HCT116 (cell line): Measurements from ENCODE around the gene NR5A2. TPM values are rescaled to one million over a fixed set of nuclear protein-coding genes. Genes with fewer than 3 reads are reported as not detected.

Source experiments
- ATAC-seq: fragments of 200-7000 bp; cut with Tn5 transposase; 2 replicates; pipeline ENCODE4 v1.9.1; 2020; ENCODE audit warnings: mild to moderate bottlenecking, moderate library complexity
- BruUV-seq: library from RNA; stranded (reverse); fragments of 400-500 nt; replicated peaks from 2 replicates; lab custom pipeline; 2021; lab: Mats Ljungman, UMichigan
- CTCF ChIA-PET: fragments of 300-600 bp; sonication (Branson Sonifier 250); formaldehyde crosslinking; loops from one replicate; lab custom pipeline; 2021; ENCODE audit warnings: antibody characterized with exemption; lab: Charles Lee
- POLR2A ChIA-PET: fragments of 300-600, 350-600 bp; sonication (Branson Sonifier 250); formaldehyde crosslinking; loops from one replicate; lab custom pipeline; 2021; ENCODE audit warnings: antibody characterized with exemption; lab: Charles Lee
- RAD21 ChIA-PET, 2 experiments: fragments of 300-600 bp; sonication (Branson Sonifier 250); formaldehyde crosslinking; loops; one replicate each; lab custom pipeline; 2023; ENCODE audit warnings: low total read pairs in 2 of 2; ENCODE audit not compliant: uncharacterized antibody in 2 of 2, unreplicated experiment in 2 of 2, low non-redundant PET in 1 of 2; lab: Charles Lee
- DNase-seq: peaks from one replicate; pipeline ENCODE4 v3.0.0-alpha.2; 2010; ENCODE audit warnings: low read depth, low spot score
- H2AFZ ChIP-seq: fragments of 200-600 bp; shearing (Covaris generic), sonication (generic); 2 replicates; pipeline ENCODE4 v1.6.1; 2017; ENCODE audit warnings: low read depth, mixed run types, mixed read lengths, antibody characterized with exemption, low read length; ENCODE audit not compliant: poor library complexity, severe bottlenecking
- H3K27ac ChIP-seq: 2 replicates; pipeline ENCODE4 v1.5.1; 2012; ENCODE audit warnings: low read depth, low read length
- H3K27me3 ChIP-seq: fragments of 200-600 bp; sonication (generic); 2 replicates; pipeline ENCODE4 v1.6.1; 2016; ENCODE audit warnings: mixed run types, low read length, mixed read lengths; ENCODE audit not compliant: insufficient read depth
- H3K36me3 ChIP-seq, 2 experiments: fragments of 200-500 bp in 1 of 2; fragments of 200-600 bp in 1 of 2; sonication (Bioruptor generic) in 1 of 2; sonication (generic) in 1 of 2; 2 replicates each; pipeline versions ENCODE4 v1.5.1 to v1.6.1; 2014 to 2016; ENCODE audit warnings: low read length in 2 of 2, inconsistent platforms in 1 of 2, mixed read lengths in 1 of 2, mixed run types in 1 of 2; ENCODE audit not compliant: insufficient read depth in 2 of 2, control insufficient read depth in 1 of 2
- H3K4me1 ChIP-seq, 2 experiments: fragments of 200-600 bp in 1 of 2; sonication (generic) in 1 of 2; 2 replicates each; pipeline versions ENCODE4 v1.5.1 to v1.6.1; 2012 to 2017; ENCODE audit warnings: low read length in 2 of 2, inconsistent platforms in 1 of 2, mild to moderate bottlenecking in 1 of 2, mixed read lengths in 1 of 2, mixed run types in 1 of 2, moderate library complexity in 1 of 2; ENCODE audit not compliant: insufficient read depth in 2 of 2, control insufficient read depth in 1 of 2
- H3K4me2 ChIP-seq: fragments of 200-600 bp; sonication (generic); 2 replicates; pipeline ENCODE4 v1.6.1; 2017; ENCODE audit warnings: mixed run types, low read length, mixed read lengths
- H3K4me3 ChIP-seq, 2 experiments: fragments of 200-600 bp in 1 of 2; sonication (generic) in 1 of 2; replicated peaks in 1 of 2; 2 replicates each; pipeline ENCODE4 v1.5.1; 2011 to 2016; ENCODE audit warnings: low read length in 2 of 2, control low read depth in 1 of 2, low read depth in 1 of 2, mild to moderate bottlenecking in 1 of 2, mixed read lengths in 1 of 2, mixed run types in 1 of 2
- H3K79me2 ChIP-seq: fragments of 200-600 bp; sonication (generic); 2 replicates; pipeline ENCODE4 v1.6.1; 2017; ENCODE audit warnings: mild to moderate bottlenecking, mixed run types, low read length, moderate library complexity, mixed read lengths; ENCODE audit not compliant: insufficient read depth
- H3K9ac ChIP-seq: fragments of 200-600 bp; sonication (generic); 2 replicates; pipeline ENCODE4 v1.6.1; 2016; ENCODE audit warnings: low read length, mixed read lengths
- H3K9me2 ChIP-seq: fragments of 200-600 bp; sonication (generic), shearing (Covaris generic); 2 replicates; pipeline ENCODE4 v1.6.1; 2017; ENCODE audit warnings: mixed run types, mild to moderate bottlenecking, moderate library complexity; ENCODE audit not compliant: insufficient read depth
- H3K9me3 ChIP-seq, 2 experiments: fragments of 200-500 bp in 1 of 2; fragments of 200-600 bp in 1 of 2; sonication (Bioruptor generic) in 1 of 2; sonication (generic) in 1 of 2; 2 replicates each; pipeline ENCODE4 v1.6.1; 2014 to 2017; ENCODE audit warnings: low read length in 2 of 2, mixed read lengths in 2 of 2, inconsistent platforms in 1 of 2, low read depth in 1 of 2, mild to moderate bottlenecking in 1 of 2, mixed run types in 1 of 2, moderate library complexity in 1 of 2; ENCODE audit not compliant: control insufficient read depth in 1 of 2, insufficient read depth in 1 of 2
- H4K20me1 ChIP-seq: fragments of 200-600 bp; sonication (generic), shearing (Covaris generic); 2 replicates; pipeline ENCODE4 v1.6.1; 2017; ENCODE audit warnings: mixed run types, mild to moderate bottlenecking, moderate library complexity; ENCODE audit not compliant: insufficient read depth
- EZH2 ChIP-seq: fragments of 200-600 bp; sonication (generic); IDR thresholded peaks from 2 replicates; pipeline ENCODE4 v1.6.1; 2017; ENCODE audit warnings: antibody characterized with exemption, mixed run types
- POLR2AphosphoS5 ChIP-seq: IDR thresholded peaks from 2 replicates; pipeline ENCODE4 v1.6.1; 2011; ENCODE audit warnings: mild to moderate bottlenecking, low read depth, low read length, moderate library complexity
- REST ChIP-seq: IDR thresholded peaks from 2 replicates; pipeline ENCODE4 v1.6.1; 2012; ENCODE audit warnings: low read depth
- ZNF274 ChIP-seq: fragments of 200-500 bp; sonication (Bioruptor generic); IDR thresholded peaks from 2 replicates; pipeline ENCODE4 v1.6.1; 2014; ENCODE audit warnings: mild to moderate bottlenecking, low read depth, low read length, inconsistent platforms
- intact Hi-C: fragments of 100-400 bp; cut with micrococcal nuclease; formaldehyde crosslinking; loops from 2 replicates; pipeline ENCODE4 v1.10.0; 2022
- total RNA-seq: library from RNA; stranded (reverse); gene quantifications from one replicate; pipeline ENCODE4 v1.2.1, GENCODE V29; 2021; ENCODE audit not compliant: unreplicated experiment

Gene NR5A2
- total RNA-seq, 1 experiment from 2014 or later = 0.91 TPM

GRCh38 chr1:200176181-200176580 lies 148.7 kb downstream of the NR5A2 start:
- no TSS peak for BruUV-seq
- no peak for ATAC-seq
- CTCF ChIA-PET = no interaction called here

More at GRCh38 chr1:200176181-200176580, 148.7 kb downstream of the NR5A2 start:
- TF ChIP-seq REST (no peak), EZH2 (no peak), POLR2AphosphoS5 (no peak), ZNF274 (no peak)
- no peaks in the 10 kb centered on the region for H3K79me2 ChIP-seq
- no peak overlapping the region for H3K27ac ChIP-seq
- intact Hi-C loops = no loop called here
- H3K4me2 ChIP-seq = no peak overlapping the region
- ChIA-PET POLR2A (no interaction called here), RAD21 (no interaction called here)
- H4K20me1 ChIP-seq = no peaks in the 10 kb centered on the region
- H2AFZ ChIP-seq = no peak overlapping the region
- peaks cover 5 to 23% of the 10 kb centered on the region in 2 experiments; a peak in 3 of 4 replicates for H3K4me1 ChIP-seq
- H3K9me3 ChIP-seq = no peaks in the 10 kb centered on the region
- no peak overlapping the region for H3K4me3 ChIP-seq
- H3K9me2 ChIP-seq = no peaks in the 10 kb centered on the region
- no peak overlapping the region for H3K9ac ChIP-seq
- H3K27me3 ChIP-seq = no peaks in the 10 kb centered on the region
- H3K36me3 ChIP-seq = no peaks in the 10 kb centered on the region
- DNase-seq = no peak
